GM19438 (cell line): Measurements from ENCODE around the gene FOXL2NB.
"Not testable (repeated sequence)": the region's sequence is repeated elsewhere in the genome, so short reads cannot be mapped to it uniquely, and the experiment has no call there.

Source experiments
- ATAC-seq: cut with Tn5 transposase; IDR thresholded peaks from one replicate; pipeline ENCODE4 v1.9.1; 2021; ENCODE audit warnings: low read depth; ENCODE audit not compliant: unreplicated experiment

The FOXL2NB gene

GRCh38 chr3:138946663-138947494 lies at the start of gene FOXL2NB, which contains the start of gene FOXL2:
Gene FOXL2NB, plus strand, starts transcription at chr3:138947217. Its CDS starts 148 bp downstream, at chr3:138947365.
Gene FOXL2, minus strand, starts transcription at chr3:138947137. Its CDS starts 415 bp downstream, at chr3:138946722.
- ATAC-seq = no peak

DNA sequence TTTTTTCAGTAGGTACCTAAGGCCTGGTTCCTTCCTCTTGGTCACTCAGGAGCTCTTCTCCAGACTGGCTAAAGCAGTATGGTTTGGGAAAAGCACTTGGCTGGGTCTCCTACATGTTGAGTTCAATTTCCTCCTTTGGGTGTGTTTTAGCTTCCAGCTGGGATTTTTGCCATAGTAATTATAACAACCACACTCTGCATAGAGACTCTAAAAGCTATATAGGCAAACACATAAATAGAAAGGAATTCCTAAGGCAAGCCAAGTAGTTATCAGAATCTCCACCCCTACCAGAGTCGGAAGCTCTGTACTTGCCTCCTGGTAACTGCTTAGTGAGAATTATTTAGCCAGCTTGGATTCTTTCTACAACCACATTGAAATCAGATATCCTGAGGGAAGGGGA lies 48.7 kb upstream of the FOXL2NB start:
- no peak for ATAC-seq

GRCh38 chr3:138898708-138899107 lies 48.3 kb upstream of the FOXL2NB start:
- no peak for ATAC-seq

GRCh38 chr3:138899351-138899991 lies 47.5 kb upstream of the FOXL2NB start:
- no peak for ATAC-seq

DNA sequence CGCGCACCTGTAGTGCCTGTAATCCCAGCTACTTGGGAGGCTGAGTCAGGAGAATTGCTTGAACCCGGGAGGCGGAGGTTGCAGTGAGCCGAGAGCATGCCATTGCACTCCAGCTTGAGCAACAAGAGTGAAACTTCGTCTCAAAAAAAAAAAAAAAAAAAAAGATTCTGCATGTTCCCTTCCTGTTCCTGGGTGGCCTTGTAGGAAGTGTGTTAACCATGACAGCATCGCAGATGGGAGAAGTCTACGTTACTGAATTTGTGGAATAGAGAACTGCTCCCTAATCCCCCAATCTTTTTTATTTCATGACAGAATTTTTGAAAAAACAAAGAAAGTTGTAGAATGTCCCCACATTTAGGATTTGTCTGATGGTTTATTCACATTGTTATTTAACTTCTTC lies 45.5 kb upstream of the FOXL2NB start:
- ATAC-seq = no peak

- ATAC-seq = no peak
Observed at GRCh38 chr3:138902171-138902570, 44.8 kb upstream of the FOXL2NB start.

GRCh38 chr3:138907539-138907938 lies 39.5 kb upstream of the FOXL2NB start:
- ATAC-seq = no peak

GRCh38 chr3:138908846-138909245 lies 38.2 kb upstream of the FOXL2NB start:
- no peak for ATAC-seq

DNA sequence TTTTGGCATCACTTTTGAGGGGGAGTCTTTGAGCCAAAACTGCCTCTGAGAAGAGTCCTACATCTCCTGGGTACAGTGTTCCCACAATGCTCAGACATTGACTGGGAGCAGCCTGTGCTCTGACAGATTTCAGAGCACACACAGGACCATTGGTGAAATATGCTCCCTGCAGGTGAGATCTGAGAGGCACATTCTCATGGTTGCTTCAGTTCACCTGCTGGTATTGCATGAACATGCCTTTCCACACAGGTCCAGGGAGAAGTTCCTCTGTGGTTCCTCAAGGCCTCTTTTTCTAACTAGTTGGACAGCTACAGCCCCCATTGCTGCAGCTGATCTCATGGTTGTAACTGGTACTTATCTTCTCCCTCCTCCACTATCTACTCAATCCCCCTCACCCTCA lies 37.1 kb upstream of the FOXL2NB start:
- ATAC-seq = no peak

DNA sequence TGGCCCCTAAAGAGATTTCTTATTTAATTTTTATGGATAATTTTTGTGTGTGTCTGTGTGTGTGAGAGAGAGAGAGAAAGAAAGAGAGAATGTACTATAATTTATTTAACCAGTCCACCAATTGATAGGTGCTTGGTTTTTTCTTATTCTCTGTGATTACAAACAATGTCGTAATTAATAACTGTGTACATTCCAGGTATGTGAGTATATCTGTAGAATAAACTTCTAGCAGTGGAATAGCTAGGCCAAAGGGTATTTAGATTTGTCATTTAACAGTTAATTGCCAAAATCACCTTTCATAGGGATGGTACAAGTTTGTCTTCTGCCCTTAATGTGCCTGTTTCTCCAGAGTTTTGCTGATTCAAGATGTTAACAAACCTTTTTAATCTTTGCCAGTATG lies 35.4 kb upstream of the FOXL2NB start:
- no peak for ATAC-seq

GRCh38 chr3:138912237-138912636 lies 34.8 kb upstream of the FOXL2NB start:
- no peak for ATAC-seq

- ATAC-seq = no peak
Observed at GRCh38 chr3:138913766-138914165, 33.3 kb upstream of the FOXL2NB start.

- no peak for ATAC-seq
Observed at GRCh38 chr3:138914870-138915502, 32.0 kb upstream of the FOXL2NB start.

GRCh38 chr3:138915503-138916498 lies 31.2 kb upstream of the FOXL2NB start:
- peak; percentile 92 for ATAC-seq

GRCh38 chr3:138916824-138917223 lies 30.2 kb upstream of the FOXL2NB start:
- ATAC-seq = no peak

- no peak for ATAC-seq
Observed at GRCh38 chr3:138919325-138919724, 27.7 kb upstream of the FOXL2NB start.

GRCh38 chr3:138921316-138922292 lies 25.4 kb upstream of the FOXL2NB start:
- ATAC-seq = no peak

- not testable (repeated sequence) for ATAC-seq
Observed at GRCh38 chr3:138922400-138922799, 24.6 kb upstream of the FOXL2NB start.

GRCh38 chr3:138923531-138923994 lies 23.5 kb upstream of the FOXL2NB start:
- peak; percentile 77 for ATAC-seq
